22Rv1 (cell line): Measurements from ENCODE around the gene MMP20.

Experiments
- CTCF ChIP-seq: fragments of 450-650 bp; IDR thresholded peaks from 2 replicates; pipeline ENCODE4 v1.5.1; 2017; ENCODE audit warnings: mild to moderate bottlenecking
- ZFX ChIP-seq: fragments of 450-650 bp; IDR thresholded peaks from 2 replicates; pipeline ENCODE4 v1.6.1; 2017; ENCODE audit warnings: antibody characterized with exemption, borderline replicate concordance

DNA sequence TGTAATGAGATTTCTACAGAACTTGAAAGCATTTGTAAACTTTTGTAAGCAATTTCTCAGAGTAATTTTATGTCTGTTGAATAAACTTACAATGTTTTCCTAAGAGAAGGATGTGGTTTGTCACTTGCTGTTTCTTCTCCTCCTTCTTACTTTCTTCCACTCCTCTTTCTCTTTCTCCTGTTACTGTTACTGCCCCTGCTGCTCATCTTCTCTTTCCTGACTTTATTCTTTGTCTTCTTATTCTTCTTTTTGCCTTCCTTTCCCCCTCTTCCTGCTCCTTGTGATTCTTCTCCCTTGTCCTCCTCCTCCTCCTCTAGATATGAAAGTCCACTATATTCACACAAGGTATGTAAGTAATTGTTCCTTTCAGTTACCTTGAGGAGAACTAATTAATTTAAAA lies 63.5 kb downstream of the MMP20 start:
- TF ChIP-seq CTCF: no peak
- TF ChIP-seq ZFX: no peak
